GM12865 (cell line): Measurements from ENCODE around the gene ERG28.

Source experiments
- DNase-seq: peaks from one replicate; pipeline ENCODE4 v3.0.0; 2010; ENCODE audit warnings: low read depth
- H3K4me3 ChIP-seq: 2 replicates; pipeline ENCODE4 v1.5.1; 2011; ENCODE audit warnings: mild to moderate bottlenecking, low read depth, low read length, control low read depth
- CTCF ChIP-seq: IDR thresholded peaks from 2 replicates; pipeline ENCODE4 v1.5.1; 2011; ENCODE audit warnings: low read length, control low read depth, low read depth, inconsistent platforms; ENCODE audit not compliant: insufficient read depth; ENCODE audit errors: missing control alignments

The ERG28 gene

DNA sequence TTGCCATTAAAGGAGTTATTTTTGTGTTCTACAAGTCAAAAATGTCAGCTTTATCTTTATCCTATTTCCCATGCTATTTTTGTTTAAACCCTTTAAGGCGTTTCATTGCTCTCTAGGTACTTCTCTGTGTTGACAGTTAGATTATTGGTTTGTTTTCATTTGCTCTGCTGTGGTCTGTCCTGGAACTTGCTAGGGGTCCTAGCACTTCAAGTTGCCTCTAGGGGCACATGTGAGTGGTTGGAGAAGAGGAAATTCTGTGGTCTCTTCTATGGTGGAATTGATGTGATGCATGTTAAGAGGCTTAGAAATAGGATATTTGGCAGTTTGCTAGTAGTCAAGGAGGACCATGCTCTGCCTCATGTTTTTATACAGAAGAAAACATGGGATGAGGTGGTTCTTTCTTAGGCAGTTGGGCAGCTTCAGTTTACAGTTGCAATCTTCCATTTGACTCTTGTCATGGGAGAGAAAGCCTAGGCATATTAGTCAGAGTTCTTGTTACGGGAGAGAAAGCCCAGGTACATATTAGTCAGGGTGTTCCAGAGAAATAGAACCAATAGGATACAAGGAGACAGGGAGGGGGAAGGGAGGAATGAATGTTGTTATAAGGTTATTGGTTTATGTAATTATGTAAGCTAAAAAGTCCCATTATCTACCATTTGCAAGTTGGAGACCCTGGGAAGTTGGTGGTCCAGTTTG is 14.7 kb upstream of the ERG28 start:
- TF ChIP-seq CTCF: no peak
- no peak for DNase-seq
- H3K4me3 ChIP-seq: no peak overlapping the region

GRCh38 chr14:75673345-75674035 is 12.8 kb upstream of the ERG28 start:
- no peak for TF ChIP-seq CTCF
- H3K4me3 ChIP-seq: no peak overlapping the region
- peak; percentile 58 for DNase-seq

GRCh38 chr14:75672605-75673192 is 12.0 kb upstream of the ERG28 start:
- TF ChIP-seq CTCF: no peak
- no peak overlapping the region for H3K4me3 ChIP-seq
- no peak for DNase-seq

DNA sequence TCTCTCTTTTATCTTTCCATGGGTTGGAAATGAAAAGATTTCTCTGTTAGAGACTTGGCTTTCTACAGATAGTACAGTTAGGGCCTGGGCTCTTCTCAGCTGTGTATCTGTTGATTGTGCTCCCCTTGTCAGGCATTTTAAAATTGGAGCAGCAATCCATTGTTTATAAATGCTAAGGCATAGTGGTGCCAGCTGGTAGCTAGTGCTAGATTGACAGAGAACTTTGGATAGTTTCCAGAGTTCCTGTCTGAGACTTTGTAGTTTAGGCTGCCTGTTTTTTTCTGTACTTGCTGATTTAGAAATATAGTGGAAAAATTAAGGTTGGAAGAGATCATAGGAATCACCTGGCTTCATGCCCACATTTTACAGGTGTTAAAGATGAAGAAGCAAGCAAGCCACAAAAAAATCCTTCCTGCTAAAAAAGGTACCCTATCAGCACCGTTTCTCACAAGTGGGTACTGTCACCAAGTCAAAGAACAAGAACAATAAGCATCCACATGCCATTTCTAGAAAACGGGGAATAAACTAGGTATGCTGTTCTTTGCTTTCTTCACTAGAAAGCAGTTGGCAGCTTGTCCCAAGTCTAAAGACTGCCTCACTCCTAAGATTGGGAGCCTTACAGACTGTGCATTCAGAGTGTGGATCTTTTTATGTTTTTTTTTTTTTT is 6.6 kb upstream of the ERG28 start:
- no peak for DNase-seq
- no peak overlapping the region for H3K4me3 ChIP-seq
- TF ChIP-seq CTCF: no peak

DNA sequence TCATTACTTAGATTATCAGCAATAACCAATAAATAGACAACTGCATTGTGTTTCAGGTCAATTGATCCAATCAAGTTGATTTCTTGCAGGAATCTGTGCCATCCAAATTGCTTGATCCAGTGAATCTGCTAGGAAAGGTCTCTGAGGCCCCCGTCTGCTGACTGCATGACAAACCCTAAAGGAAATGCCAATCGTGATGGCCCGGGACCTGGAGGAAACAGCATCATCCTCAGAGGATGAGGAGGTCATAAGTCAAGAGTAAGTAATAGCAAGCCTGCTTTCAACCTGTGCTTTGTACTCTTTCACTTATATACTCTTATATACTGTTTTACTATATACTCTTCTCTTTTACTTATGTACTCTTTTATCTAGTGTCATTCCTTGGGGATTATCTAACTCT is 2.3 kb upstream of the ERG28 start:
- no peak for DNase-seq
- no peak for TF ChIP-seq CTCF
- H3K4me3 ChIP-seq: no peak overlapping the region

GRCh38 chr14:75661499-75661814 is 781 bp upstream of the ERG28 start:
- peak overlapping the region; percentile 98 for H3K4me3 ChIP-seq
- no peak for TF ChIP-seq CTCF
- DNase-seq: no peak
